Effector memory CD4-positive, alpha-beta T cell (primary cell): ENCODE measurements around the gene NPHP3.

Experiments
- DNase-seq, 3 donors: peaks; one replicate each; pipeline ENCODE4 v3.0.0-alpha.2; 2020
- H3K27ac ChIP-seq: 2 replicates; pipeline ENCODE4 v1.7.0; 2013; ENCODE audit warnings: mild to moderate bottlenecking, low read length, moderate library complexity; ENCODE audit not compliant: insufficient read depth, poor library complexity, severe bottlenecking
- H3K27me3 ChIP-seq: replicated peaks from 2 replicates; pipeline ENCODE4 v1.7.0; 2013; ENCODE audit warnings: mild to moderate bottlenecking, low read length; ENCODE audit not compliant: insufficient read depth, control insufficient read depth, poor library complexity, severe bottlenecking
- H3K36me3 ChIP-seq: 2 replicates; pipeline ENCODE4 v1.7.0; 2013; ENCODE audit warnings: mild to moderate bottlenecking, low read length, moderate library complexity; ENCODE audit not compliant: control insufficient read depth, insufficient read depth
- H3K4me1 ChIP-seq: 2 replicates; pipeline ENCODE4 v1.7.0; 2013; ENCODE audit warnings: low read length, mild to moderate bottlenecking; ENCODE audit not compliant: control insufficient read depth, insufficient read depth, poor library complexity, severe bottlenecking
- H3K4me3 ChIP-seq: 2 replicates; pipeline ENCODE4 v1.7.0; 2013; ENCODE audit warnings: low read length, low read depth, mild to moderate bottlenecking; ENCODE audit not compliant: insufficient read depth, poor library complexity, severe bottlenecking
- H3K9me3 ChIP-seq: 2 replicates; pipeline ENCODE4 v1.7.0; 2013; ENCODE audit warnings: mild to moderate bottlenecking, low read length, moderate library complexity; ENCODE audit not compliant: control insufficient read depth

Gene NPHP3

DNA sequence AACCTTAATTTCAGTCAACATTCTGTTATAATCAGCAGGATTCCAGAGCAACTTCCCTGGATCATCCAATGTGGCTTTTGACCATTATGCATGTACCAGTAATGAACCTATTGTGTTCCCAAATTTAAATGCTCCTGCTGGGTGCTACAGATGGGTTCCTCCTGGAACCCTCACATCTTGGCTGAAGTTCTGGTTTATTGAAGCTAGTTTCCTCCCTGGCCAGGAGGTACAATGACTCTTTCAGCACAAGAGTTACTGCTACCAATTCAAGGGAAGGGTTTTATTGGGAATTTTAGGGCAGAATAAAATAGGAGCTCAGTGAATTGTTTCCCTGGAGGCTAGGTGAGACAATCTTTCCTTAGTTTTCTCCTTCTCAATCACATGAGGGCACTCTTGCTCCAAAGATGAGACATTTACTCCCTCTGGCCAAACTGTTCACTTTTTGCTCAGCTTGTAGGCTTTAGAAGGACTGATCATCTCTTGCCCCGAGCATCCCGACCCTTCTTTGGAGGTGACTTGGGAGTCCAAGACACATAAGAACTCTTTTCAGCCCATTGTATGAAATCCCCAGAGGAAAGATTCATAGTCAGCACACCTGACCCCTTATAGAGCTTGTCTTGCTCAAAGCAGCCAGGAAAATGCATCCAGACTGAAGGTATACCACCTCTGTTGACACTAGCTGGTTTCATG is 8.8 kb upstream of the NPHP3 start:
- Histone ChIP-seq H3K9me3 (no peaks in the 10 kb centered on the region), H3K4me1 (no peaks in the 10 kb centered on the region), H3K27me3 (peaks cover 14% of the 10 kb centered on the region), H3K36me3 (no peaks in the 10 kb centered on the region), H3K27ac (no peak overlapping the region), H3K4me3 (no peak overlapping the region)
- DNase-seq = no peak

DNA sequence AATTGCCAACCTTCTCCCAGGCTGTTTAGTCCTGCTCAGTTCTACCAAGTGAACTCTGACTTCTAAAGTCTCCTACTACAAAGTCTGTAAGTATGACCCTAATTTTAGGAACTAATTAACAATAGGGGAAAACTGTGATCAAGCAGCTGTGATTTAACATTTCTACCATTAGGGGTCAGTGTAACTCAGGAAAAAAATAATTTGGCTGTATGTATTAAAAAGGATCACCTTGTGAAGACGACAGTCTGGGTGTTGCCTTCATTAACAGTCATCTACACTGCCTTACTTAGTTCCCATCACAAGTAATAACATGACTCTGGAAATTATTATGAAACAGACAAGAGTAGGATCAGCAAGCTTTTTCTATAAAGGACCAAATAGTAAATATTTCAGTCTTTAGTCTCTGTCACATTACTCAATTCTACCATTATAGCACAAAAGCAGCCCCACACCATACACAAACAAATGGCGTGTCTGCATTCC is 4.2 kb upstream of the NPHP3 start:
- Histone ChIP-seq H3K9me3 (no peaks in the 10 kb centered on the region), H3K27me3 (peaks cover 2% of the 10 kb centered on the region), H3K27ac (no peak overlapping the region), H3K36me3 (no peaks in the 10 kb centered on the region), H3K4me1 (peaks cover 10% of the 10 kb centered on the region), H3K4me3 (no peak overlapping the region)
- DNase-seq = no peak

DNA sequence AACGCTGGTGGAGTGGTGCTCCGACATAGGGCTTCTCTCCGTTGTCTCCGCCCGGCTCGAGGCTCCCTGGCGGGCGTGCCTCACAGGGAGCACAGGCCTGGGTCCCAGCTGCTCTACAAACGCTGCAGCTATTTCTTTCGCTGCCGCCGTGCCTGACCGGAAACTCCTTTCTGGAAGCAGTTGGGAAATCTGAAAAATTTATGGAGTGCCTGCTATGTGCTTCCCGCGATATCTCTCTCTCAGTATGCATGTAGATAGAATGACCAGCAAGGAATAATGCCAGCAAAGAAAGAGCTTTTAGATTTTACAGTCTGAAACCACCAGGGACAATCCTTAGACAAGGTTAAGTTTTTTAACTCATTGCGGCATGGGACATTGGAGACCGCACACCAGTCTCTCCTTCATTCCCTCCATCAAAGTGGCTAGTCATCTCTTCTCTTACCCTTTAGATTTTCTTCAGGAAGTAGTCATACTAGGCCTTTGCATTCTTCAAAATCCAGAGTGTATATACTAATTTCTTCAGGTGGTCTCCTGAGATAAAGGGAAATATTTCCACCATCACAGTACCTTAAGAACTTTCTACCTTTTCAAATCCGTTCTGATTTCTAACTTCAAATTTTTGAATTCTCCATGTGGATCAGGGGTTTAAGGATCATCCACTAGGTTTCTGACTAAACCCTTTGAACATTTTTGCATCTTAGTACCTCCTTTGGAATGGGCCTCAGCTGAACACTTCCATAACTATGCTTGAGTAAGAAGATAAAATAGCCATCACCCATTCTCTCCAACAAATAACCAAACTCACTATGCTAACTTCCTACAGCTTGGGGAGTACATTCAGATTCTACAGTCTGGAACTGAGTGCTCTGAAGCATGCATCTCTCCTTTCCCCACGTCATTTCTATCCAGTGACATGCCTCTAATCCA is 1.1 kb upstream of the NPHP3 start:
- Histone ChIP-seq H3K4me1 (peaks cover 21% of the 10 kb centered on the region), H3K27ac (peak overlapping the region; percentile 25), H3K27me3 (no peaks in the 10 kb centered on the region), H3K4me3 (peak overlapping the region; percentile 40), H3K36me3 (no peaks in the 10 kb centered on the region), H3K9me3 (no peaks in the 10 kb centered on the region)
- no peak for DNase-seq

DNA sequence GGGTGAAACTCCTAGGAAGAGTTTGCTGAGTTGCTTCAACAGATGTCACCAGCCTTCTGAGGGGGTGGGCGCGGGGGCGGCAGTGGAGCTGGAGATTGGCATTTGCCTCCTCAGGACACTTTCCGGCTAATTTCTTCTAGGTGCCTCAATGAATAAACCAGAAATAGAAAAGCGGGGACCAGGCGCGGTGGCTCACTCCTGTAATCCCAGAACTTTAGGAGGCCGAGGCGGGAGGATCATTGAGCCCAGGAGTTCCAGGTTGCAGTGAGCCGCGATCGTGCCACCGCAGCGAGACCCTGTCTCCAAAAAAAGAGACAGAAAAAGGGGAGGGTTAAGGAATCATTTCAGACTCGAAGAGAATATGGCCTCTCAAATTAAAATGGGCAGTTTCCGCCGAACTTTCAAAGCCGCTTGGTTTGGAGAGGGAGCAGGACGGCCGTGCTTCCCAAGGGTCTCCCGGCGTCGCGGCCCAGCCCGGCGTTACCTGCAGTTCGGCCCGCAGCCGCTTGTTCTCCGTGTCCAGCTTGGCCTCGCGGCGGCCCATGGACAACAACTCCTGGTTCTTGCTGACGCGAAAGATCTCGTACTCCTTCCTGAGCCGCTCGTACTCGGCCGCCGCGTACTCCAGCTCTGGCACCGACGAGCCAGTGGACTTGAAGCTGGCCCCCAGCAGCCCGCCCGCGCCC is 587 bp downstream of the NPHP3 start:
- no peaks in the 10 kb centered on the region for H3K9me3 ChIP-seq
- H3K4me3 ChIP-seq = peak overlapping the region; percentile 72
- H3K27me3 ChIP-seq = no peaks in the 10 kb centered on the region
- no peak for DNase-seq
- no peaks in the 10 kb centered on the region for H3K36me3 ChIP-seq
- H3K4me1 ChIP-seq = peaks cover 21% of the 10 kb centered on the region
- H3K27ac ChIP-seq = peak overlapping the region; percentile 67

DNA sequence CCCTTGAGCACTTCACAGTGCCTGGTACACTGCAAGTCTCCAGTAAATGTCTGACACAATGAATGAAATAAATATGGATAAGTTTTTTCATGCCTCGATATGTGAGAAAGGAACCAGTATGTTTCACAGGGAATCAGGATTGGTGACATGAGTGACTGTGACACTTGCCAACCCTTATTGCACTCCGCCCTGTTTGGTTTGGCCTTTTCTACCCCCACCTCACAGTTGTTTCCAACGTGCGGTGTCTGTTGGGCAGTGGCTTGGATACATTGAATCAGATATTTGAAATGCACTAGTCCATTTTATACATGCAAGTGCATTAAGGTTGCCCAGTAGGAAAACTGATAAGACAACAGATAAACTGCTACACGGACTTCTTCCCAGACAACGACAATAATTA is 2.0 kb downstream of the NPHP3 start:
- Histone ChIP-seq H3K4me3 (no peak overlapping the region), H3K27ac (no peak overlapping the region)

DNA sequence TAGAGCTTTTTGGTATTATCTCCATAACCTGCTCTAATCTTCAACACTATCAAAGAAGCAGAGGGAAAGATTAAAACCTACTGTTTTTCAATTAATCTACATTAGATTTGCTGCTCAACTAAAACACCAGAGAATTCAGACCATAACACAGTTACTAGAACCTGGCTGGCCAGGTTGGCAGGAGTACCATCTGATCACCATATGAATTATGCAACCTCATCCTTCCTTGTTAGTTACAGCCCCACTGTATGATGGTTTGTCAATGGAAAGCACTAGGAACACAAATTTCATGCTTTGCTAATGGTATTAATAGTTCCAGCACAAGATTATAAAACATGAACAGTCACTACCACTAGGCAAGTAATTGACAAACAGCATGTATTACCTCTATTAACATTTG is 5.8 kb downstream of the NPHP3 start:
- DNase-seq = no peak
- peaks cover 11% of the 10 kb centered on the region for H3K4me1 ChIP-seq
- H3K27ac ChIP-seq = no peak overlapping the region
- H3K27me3 ChIP-seq = no peaks in the 10 kb centered on the region
- H3K9me3 ChIP-seq = no peaks in the 10 kb centered on the region
- peaks cover 5% of the 10 kb centered on the region for H3K36me3 ChIP-seq
- no peak overlapping the region for H3K4me3 ChIP-seq

More for the DNA sequence above, 2.0 kb downstream of the NPHP3 start:
- H3K4me1 ChIP-seq = peaks cover 21% of the 10 kb centered on the region
- DNase-seq = no peak
- H3K27me3 ChIP-seq = no peaks in the 10 kb centered on the region
- H3K9me3 ChIP-seq = no peaks in the 10 kb centered on the region
- H3K36me3 ChIP-seq = no peaks in the 10 kb centered on the region

DNA sequence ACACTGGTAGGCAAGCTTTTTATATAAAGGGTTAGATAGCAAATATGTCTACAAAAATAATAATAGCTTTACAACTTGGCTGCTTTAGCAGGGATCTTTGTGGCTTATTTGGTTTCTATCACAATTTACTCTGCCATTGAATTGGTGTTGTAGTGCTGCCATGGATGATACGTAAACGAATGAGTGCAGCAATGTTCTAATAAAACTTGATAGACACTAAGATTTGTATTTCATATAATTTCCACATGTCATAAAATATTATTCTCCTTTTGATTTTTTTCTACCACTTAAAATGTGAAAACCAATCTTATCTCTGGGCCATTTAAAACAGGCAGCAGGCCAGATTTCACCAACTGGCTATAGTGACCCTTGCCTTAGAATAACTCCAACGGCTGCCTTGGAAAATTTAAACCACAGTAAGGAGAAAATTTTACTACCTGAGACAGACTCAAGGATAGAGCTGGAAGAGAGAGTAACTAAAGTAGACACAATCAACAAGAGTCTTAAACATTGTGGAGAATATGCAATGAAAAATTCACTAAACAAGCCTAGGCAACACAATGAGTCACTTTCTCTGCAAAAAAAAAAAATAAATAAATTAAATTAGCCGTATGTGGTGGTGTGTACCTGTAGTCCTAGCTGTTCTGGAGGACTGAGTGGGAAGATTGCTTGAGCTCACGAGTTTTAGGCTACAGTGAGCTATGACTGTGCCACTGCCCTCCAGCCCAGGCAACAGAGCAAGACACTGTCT is 8.1 kb downstream of the NPHP3 start:
- H3K27me3 ChIP-seq = no peaks in the 10 kb centered on the region
- no peak for DNase-seq
- H3K4me3 ChIP-seq = no peak overlapping the region
- no peak overlapping the region for H3K27ac ChIP-seq
- no peaks in the 10 kb centered on the region for H3K9me3 ChIP-seq
- peaks cover 20% of the 10 kb centered on the region for H3K36me3 ChIP-seq
- H3K4me1 ChIP-seq = no peaks in the 10 kb centered on the region

DNA sequence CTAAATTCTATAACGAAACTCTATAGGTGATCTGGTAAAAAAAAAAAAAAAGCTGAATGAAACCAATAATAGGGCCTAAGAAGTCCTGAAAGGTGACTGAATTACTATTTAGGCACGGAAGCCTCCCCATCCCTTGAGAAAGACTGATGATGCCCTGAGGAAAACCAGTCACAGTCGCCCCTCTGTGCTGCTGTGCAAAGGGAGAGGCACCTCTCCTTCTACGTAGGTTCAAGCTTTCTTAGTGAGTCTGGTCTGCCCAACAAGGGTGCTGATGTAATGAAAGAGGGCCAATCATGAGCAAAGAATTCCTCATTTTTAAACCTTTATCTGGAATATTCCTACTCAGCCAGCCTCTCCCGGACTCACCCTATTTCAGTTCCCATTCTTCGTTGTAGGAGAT is 11.9 kb downstream of the NPHP3 start:
- Histone ChIP-seq H3K9me3 (no peaks in the 10 kb centered on the region), H3K4me3 (no peak overlapping the region), H3K27me3 (no peaks in the 10 kb centered on the region), H3K4me1 (no peaks in the 10 kb centered on the region), H3K27ac (no peak overlapping the region), H3K36me3 (peaks cover 35% of the 10 kb centered on the region)
- no peak for DNase-seq

DNA sequence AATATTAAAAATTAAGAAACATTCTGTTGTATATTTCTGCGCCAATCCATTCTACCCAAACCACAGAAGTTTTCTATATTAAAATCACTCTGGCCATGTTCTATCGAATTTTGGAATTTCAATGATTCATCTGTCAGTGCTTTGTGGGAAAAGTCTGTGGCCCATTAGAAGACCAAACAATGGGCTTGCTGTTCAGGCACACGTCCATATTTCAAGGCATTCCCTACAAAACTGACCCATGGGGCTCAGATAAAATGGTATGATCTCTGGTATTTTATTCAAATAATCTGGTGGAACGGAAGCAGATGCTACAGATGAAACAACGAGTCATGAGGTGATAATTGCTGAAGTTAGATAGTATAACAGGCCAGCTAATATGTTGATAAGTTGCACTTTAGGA is 12.4 kb downstream of the NPHP3 start:
- H3K4me3 ChIP-seq = no peak overlapping the region
- H3K36me3 ChIP-seq = peaks cover 35% of the 10 kb centered on the region
- H3K27me3 ChIP-seq = no peaks in the 10 kb centered on the region
- H3K9me3 ChIP-seq = no peaks in the 10 kb centered on the region
- H3K27ac ChIP-seq = no peak overlapping the region
- H3K4me1 ChIP-seq = no peaks in the 10 kb centered on the region
- no peak for DNase-seq
